Measurements from ENCODE around the gene DEXI.

- TF ChIP-seq ATF4 (CRISPR knock-in tag; IDR thresholded peaks at IDR 0.05) (no peak), TBL1XR1 (IDR thresholded peaks at IDR 0.05; ENCODE audit: borderline replicate concordance, low read length, partially characterized antibody) (no peak), JDP2 (CRISPR knock-in tag; IDR thresholded peaks at IDR 0.05; ENCODE audit: borderline replicate concordance) (no peak), CHCHD3 (CRISPR knock-in tag; IDR thresholded peaks at IDR 0.05) (no peak), TCF7L2 (IDR thresholded peaks at IDR 0.05; ENCODE audit: low read depth, low read length) (no peak)
- TF ChIP-seq, protein P1, sequence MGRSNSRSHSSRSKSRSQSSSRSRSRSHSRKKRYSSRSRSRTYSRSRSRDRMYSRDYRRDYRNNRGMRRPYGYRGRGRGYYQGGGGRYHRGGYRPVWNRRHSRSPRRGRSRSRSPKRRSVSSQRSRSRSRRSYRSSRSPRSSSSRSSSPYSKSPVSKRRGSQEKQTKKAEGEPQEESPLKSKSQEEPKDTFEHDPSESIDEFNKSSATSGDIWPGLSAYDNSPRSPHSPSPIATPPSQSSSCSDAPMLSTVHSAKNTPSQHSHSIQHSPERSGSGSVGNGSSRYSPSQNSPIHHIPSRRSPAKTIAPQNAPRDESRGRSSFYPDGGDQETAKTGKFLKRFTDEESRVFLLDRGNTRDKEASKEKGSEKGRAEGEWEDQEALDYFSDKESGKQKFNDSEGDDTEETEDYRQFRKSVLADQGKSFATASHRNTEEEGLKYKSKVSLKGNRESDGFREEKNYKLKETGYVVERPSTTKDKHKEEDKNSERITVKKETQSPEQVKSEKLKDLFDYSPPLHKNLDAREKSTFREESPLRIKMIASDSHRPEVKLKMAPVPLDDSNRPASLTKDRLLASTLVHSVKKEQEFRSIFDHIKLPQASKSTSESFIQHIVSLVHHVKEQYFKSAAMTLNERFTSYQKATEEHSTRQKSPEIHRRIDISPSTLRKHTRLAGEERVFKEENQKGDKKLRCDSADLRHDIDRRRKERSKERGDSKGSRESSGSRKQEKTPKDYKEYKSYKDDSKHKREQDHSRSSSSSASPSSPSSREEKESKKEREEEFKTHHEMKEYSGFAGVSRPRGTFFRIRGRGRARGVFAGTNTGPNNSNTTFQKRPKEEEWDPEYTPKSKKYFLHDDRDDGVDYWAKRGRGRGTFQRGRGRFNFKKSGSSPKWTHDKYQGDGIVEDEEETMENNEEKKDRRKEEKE (IDR thresholded peaks at IDR 0.05), result no peak
Observed at GRCh38 chr16:10947211-10947787, 5.0 kb upstream of the DEXI start.
